ENCODE measurements around the gene OAS3.

The OAS3 gene

DNA sequence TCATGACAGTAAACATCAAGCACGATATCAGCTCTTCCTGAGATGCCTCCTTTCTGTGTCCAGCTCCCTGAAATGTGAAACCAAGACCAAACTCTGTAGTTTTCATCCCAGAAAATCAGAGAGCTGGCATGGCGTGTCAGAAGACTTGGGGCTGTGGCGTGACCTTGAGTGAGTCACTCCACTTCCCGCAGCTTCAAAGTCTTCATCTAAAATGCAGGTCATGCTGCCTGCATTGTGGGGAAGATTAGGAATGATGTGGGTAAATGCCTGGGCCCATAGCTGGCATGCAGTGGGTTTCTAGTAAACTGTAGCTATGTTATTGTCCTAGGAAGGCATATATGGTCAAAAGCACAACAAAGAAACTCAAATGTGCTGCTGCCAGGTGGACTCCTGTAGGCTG, 68.9 kb downstream of the OAS3 start:
- DNase-seq (ENCODE audit: low read depth in 4 of 4, low spot score in 1 of 4): no peak

- DNase-seq (ENCODE audit: low read depth in 4 of 4, low spot score in 1 of 4): no peak
Observed at GRCh38 chr12:113010701-113011100, 72.4 kb downstream of the OAS3 start.

DNA sequence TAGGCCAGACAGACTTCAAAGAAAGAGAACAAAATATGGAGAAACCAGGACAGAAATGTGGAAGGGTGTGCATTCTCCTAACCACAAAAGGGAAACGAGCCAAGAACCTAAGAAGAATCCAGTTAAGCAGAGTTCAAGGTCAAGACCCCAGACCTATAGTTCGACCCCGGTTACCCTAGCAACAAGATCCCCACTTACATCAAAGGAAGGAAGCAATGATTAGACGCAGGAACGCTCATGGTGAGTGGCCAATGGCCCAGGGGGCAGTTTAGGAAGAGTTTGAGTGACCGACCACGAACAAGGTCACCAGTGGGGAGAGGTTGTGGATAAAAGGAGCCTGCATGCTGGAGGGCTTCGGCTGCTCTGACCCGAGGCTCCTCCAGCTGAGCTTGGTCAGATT, 76.3 kb downstream of the OAS3 start:
- no peak for DNase-seq (ENCODE audit: low read depth in 4 of 4, low spot score in 1 of 4)

GRCh38 chr12:113016796-113017195, 78.5 kb downstream of the OAS3 start:
- DNase-seq (ENCODE audit: low read depth in 4 of 4, low spot score in 1 of 4): no peak

DNA sequence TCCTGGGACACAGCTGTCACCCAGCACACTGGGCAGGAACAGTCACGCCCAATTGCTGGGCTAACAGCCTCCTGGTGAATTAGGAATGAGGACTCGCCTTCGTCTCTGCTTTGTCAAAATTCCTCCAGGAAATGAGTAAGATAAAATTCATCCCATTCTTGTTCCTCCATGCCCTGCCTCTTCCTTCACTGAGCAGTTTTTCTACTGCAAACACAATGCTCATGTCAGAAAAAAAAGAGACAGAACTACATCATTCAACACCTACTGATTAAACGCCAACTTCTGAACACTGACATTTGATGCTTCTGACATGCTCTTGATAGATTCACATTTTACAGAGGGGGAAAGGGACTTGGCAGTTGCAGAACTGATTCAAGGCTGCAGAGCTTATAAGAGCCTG, 80.8 kb downstream of the OAS3 start:
- no peak for DNase-seq (ENCODE audit: low read depth in 4 of 4, low spot score in 1 of 4)

DNA sequence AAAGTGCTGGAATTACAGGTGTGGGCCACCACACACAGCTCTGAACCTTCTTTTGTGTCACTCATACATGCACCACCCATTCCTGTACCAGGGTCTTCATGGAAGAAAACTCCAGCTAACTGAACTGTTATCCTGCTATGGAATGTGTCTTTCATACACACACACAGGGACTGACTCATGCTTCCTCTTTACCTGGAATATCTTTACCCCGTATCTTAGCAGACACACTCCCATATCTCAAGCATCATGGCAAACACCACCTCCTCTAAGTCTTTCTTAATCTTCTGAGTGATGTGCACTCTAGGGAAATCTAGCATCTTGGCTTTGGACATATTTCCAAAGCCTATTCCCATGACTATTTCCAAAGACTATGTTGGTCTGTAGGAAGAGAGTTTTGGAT, 83.2 kb downstream of the OAS3 start:
- no peak for DNase-seq (ENCODE audit: low read depth in 4 of 4, low spot score in 1 of 4)
